ENCODE measurements around the gene COL4A3. TPM values are rescaled to one million over a fixed set of nuclear protein-coding genes. Genes with fewer than 3 reads are reported as not detected.

COL4A3 gene
- polyA plus RNA-seq (2012; ENCODE audit: low read depth, missing spikeins) = 0.04 TPM

- TF ChIP-seq PAX5 (IDR thresholded peaks at IDR 0.05; ENCODE audit: insufficient read depth, low read length, severe bottlenecking) (no peak), SPI1 (IDR thresholded peaks at IDR 0.05; ENCODE audit: low read depth, low read length) (no peak), POLR2AphosphoS5 (IDR thresholded peaks at IDR 0.05; ENCODE audit: low read depth, low read length) (no peak), POLR2A (IDR thresholded peaks at IDR 0.05; ENCODE audit: low read depth, low read length) (no peak), POU2F2 (IDR thresholded peaks at IDR 0.05; ENCODE audit: low read depth, low read length) (no peak), TAF1 (IDR thresholded peaks at IDR 0.05; ENCODE audit: low read depth, low read length) (no peak)
- FAIRE-seq (no peak), DNase-seq (ENCODE audit: insufficient read length, low spot score) (peak; percentile 27)
Measured at GRCh38 chr2:227163998-227164762, at the start of gene COL4A3, which contains the start of gene COL4A4. TSS of gene COL4A3 (plus strand) at chr2:227164624. CDS start at chr2:227164727, 103 bp downstream. TSS of gene COL4A4 (minus strand) at chr2:227164205. CDS start at chr2:227147483, 16,722 bp downstream.

- no peak for TF ChIP-seq PAX5 (IDR thresholded peaks at IDR 0.05; ENCODE audit: insufficient read depth, low read length, severe bottlenecking)
- no peak for TF ChIP-seq POU2F2 (IDR thresholded peaks at IDR 0.05; ENCODE audit: low read depth, low read length)
- no peak for TF ChIP-seq SPI1 (IDR thresholded peaks at IDR 0.05; ENCODE audit: low read depth, low read length)
- no peak for TF ChIP-seq POLR2AphosphoS5 (IDR thresholded peaks at IDR 0.05; ENCODE audit: low read depth, low read length)
- TF ChIP-seq POLR2A (IDR thresholded peaks at IDR 0.05; ENCODE audit: low read depth, low read length) = no peak
- TF ChIP-seq TAF1 (IDR thresholded peaks at IDR 0.05; ENCODE audit: low read depth, low read length) = no peak
- DNase-seq (ENCODE audit: insufficient read length, low spot score) = no peak
- no peak for FAIRE-seq
Measured at GRCh38 chr2:227115761-227116160, 48.7 kb upstream of the COL4A3 start.

GRCh38 chr2:227117027-227117426, 47.4 kb upstream of the COL4A3 start:
- FAIRE-seq (no peak), DNase-seq (ENCODE audit: insufficient read length, low spot score) (no peak)
- no peak for TF ChIP-seq POU2F2 (IDR thresholded peaks at IDR 0.05; ENCODE audit: low read depth, low read length)
- TF ChIP-seq TAF1 (IDR thresholded peaks at IDR 0.05; ENCODE audit: low read depth, low read length) = no peak
- TF ChIP-seq SPI1 (IDR thresholded peaks at IDR 0.05; ENCODE audit: low read depth, low read length) = no peak
- TF ChIP-seq POLR2A (IDR thresholded peaks at IDR 0.05; ENCODE audit: low read depth, low read length) = no peak
- TF ChIP-seq POLR2AphosphoS5 (IDR thresholded peaks at IDR 0.05; ENCODE audit: low read depth, low read length) = no peak
- TF ChIP-seq PAX5 (IDR thresholded peaks at IDR 0.05; ENCODE audit: insufficient read depth, low read length, severe bottlenecking) = no peak

- DNase-seq (ENCODE audit: insufficient read length, low spot score) (no peak), FAIRE-seq (no peak)
- TF ChIP-seq PAX5 (IDR thresholded peaks at IDR 0.05; ENCODE audit: insufficient read depth, low read length, severe bottlenecking) = no peak
- no peak for TF ChIP-seq TAF1 (IDR thresholded peaks at IDR 0.05; ENCODE audit: low read depth, low read length)
- no peak for TF ChIP-seq POLR2A (IDR thresholded peaks at IDR 0.05; ENCODE audit: low read depth, low read length)
- no peak for TF ChIP-seq POLR2AphosphoS5 (IDR thresholded peaks at IDR 0.05; ENCODE audit: low read depth, low read length)
- no peak for TF ChIP-seq POU2F2 (IDR thresholded peaks at IDR 0.05; ENCODE audit: low read depth, low read length)
- no peak for TF ChIP-seq SPI1 (IDR thresholded peaks at IDR 0.05; ENCODE audit: low read depth, low read length)
Measured at GRCh38 chr2:227117852-227118251, 46.6 kb upstream of the COL4A3 start.

- no peak for TF ChIP-seq SPI1 (IDR thresholded peaks at IDR 0.05; ENCODE audit: low read depth, low read length)
- no peak for TF ChIP-seq TAF1 (IDR thresholded peaks at IDR 0.05; ENCODE audit: low read depth, low read length)
- no peak for TF ChIP-seq POLR2A (IDR thresholded peaks at IDR 0.05; ENCODE audit: low read depth, low read length)
- no peak for TF ChIP-seq POU2F2 (IDR thresholded peaks at IDR 0.05; ENCODE audit: low read depth, low read length)
- no peak for TF ChIP-seq PAX5 (IDR thresholded peaks at IDR 0.05; ENCODE audit: insufficient read depth, low read length, severe bottlenecking)
- no peak for TF ChIP-seq POLR2AphosphoS5 (IDR thresholded peaks at IDR 0.05; ENCODE audit: low read depth, low read length)
- FAIRE-seq = no peak
- no peak for DNase-seq (ENCODE audit: insufficient read length, low spot score)
Measured at GRCh38 chr2:227118353-227118752, 46.1 kb upstream of the COL4A3 start.

GRCh38 chr2:227123697-227124096, 40.7 kb upstream of the COL4A3 start:
- DNase-seq (ENCODE audit: insufficient read length, low spot score) (no peak), FAIRE-seq (no peak)
- no peak for TF ChIP-seq TAF1 (IDR thresholded peaks at IDR 0.05; ENCODE audit: low read depth, low read length)
- no peak for TF ChIP-seq POU2F2 (IDR thresholded peaks at IDR 0.05; ENCODE audit: low read depth, low read length)
- no peak for TF ChIP-seq PAX5 (IDR thresholded peaks at IDR 0.05; ENCODE audit: insufficient read depth, low read length, severe bottlenecking)
- TF ChIP-seq SPI1 (IDR thresholded peaks at IDR 0.05; ENCODE audit: low read depth, low read length) = no peak
- no peak for TF ChIP-seq POLR2A (IDR thresholded peaks at IDR 0.05; ENCODE audit: low read depth, low read length)
- no peak for TF ChIP-seq POLR2AphosphoS5 (IDR thresholded peaks at IDR 0.05; ENCODE audit: low read depth, low read length)

GRCh38 chr2:227124811-227125210, 39.6 kb upstream of the COL4A3 start:
- no peak for FAIRE-seq
- TF ChIP-seq SPI1 (IDR thresholded peaks at IDR 0.05; ENCODE audit: low read depth, low read length) (no peak), PAX5 (IDR thresholded peaks at IDR 0.05; ENCODE audit: insufficient read depth, low read length, severe bottlenecking) (no peak), POU2F2 (IDR thresholded peaks at IDR 0.05; ENCODE audit: low read depth, low read length) (no peak), POLR2A (IDR thresholded peaks at IDR 0.05; ENCODE audit: low read depth, low read length) (no peak), TAF1 (IDR thresholded peaks at IDR 0.05; ENCODE audit: low read depth, low read length) (no peak), POLR2AphosphoS5 (IDR thresholded peaks at IDR 0.05; ENCODE audit: low read depth, low read length) (no peak)

GRCh38 chr2:227125506-227125905, 38.9 kb upstream of the COL4A3 start:
- DNase-seq (ENCODE audit: insufficient read length, low spot score) (no peak), FAIRE-seq (no peak)
- TF ChIP-seq TAF1 (IDR thresholded peaks at IDR 0.05; ENCODE audit: low read depth, low read length) = no peak
- no peak for TF ChIP-seq PAX5 (IDR thresholded peaks at IDR 0.05; ENCODE audit: insufficient read depth, low read length, severe bottlenecking)
- no peak for TF ChIP-seq POLR2A (IDR thresholded peaks at IDR 0.05; ENCODE audit: low read depth, low read length)
- TF ChIP-seq SPI1 (IDR thresholded peaks at IDR 0.05; ENCODE audit: low read depth, low read length) = no peak

More at GRCh38 chr2:227124811-227125210, 39.6 kb upstream of the COL4A3 start:
- DNase-seq (ENCODE audit: insufficient read length, low spot score) = no peak

GRCh38 chr2:227127201-227127600, 37.2 kb upstream of the COL4A3 start:
- FAIRE-seq (no peak), DNase-seq (ENCODE audit: insufficient read length, low spot score) (no peak)

More at GRCh38 chr2:227127201-227127600, 37.2 kb upstream of the COL4A3 start:
- no peak for TF ChIP-seq POLR2AphosphoS5 (IDR thresholded peaks at IDR 0.05; ENCODE audit: low read depth, low read length)
- no peak for TF ChIP-seq PAX5 (IDR thresholded peaks at IDR 0.05; ENCODE audit: insufficient read depth, low read length, severe bottlenecking)
- no peak for TF ChIP-seq TAF1 (IDR thresholded peaks at IDR 0.05; ENCODE audit: low read depth, low read length)
- TF ChIP-seq POLR2A (IDR thresholded peaks at IDR 0.05; ENCODE audit: low read depth, low read length) = no peak
- no peak for TF ChIP-seq POU2F2 (IDR thresholded peaks at IDR 0.05; ENCODE audit: low read depth, low read length)
- no peak for TF ChIP-seq SPI1 (IDR thresholded peaks at IDR 0.05; ENCODE audit: low read depth, low read length)

Measured in GM12891 (cell line).